GM21576 (cell line): Measurements from ENCODE around the gene NR4A3.
"Not testable (repeated sequence)": the region's sequence is repeated elsewhere in the genome, so short reads cannot be mapped to it uniquely, and the experiment has no call there.

ENCODE experiments used
- ATAC-seq: cut with Tn5 transposase; IDR thresholded peaks from one replicate; pipeline ENCODE4 v1.9.1; 2021; ENCODE audit warnings: mild to moderate bottlenecking, moderate library complexity; ENCODE audit not compliant: unreplicated experiment

NR4A3 gene

DNA sequence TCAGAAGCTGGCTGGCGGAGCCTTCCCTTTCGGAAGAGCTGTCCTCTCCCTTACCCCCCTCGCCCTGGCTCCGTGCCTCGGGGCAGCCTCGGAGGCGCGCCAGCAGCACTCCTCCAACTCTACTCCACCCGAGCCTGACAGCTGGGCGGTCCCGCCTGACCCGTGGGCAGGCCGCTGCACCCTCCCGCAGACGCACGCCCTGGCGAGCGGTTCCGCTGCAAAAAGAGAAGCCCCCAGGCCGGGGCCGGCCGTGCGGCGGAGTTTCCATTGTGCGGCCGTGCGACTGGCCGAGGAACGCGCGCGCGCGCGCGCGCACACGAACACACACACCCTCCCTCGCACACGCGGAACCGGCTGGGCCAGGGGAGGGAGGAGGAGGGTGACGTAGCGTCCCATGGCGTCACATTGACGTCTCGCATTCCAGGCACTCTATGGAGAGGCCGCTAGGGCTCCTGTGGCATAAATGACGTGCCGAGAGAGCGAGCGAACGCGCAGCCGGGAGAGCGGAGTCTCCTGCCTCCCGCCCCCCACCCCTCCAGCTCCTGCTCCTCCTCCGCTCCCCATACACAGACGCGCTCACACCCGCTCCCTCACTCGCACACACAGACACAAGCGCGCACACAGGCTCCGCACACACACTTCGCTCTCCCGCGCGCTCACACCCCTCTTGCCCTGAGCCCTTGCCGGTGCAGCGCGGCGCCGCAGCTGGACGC lies at the start of gene NR4A3:
Gene NR4A3, plus strand, starts transcription at position 490 of the 713 bp plus-strand sequence. CDS start 6,158 bp downstream, outside the sequence.
- ATAC-seq: peak; percentile 26

DNA sequence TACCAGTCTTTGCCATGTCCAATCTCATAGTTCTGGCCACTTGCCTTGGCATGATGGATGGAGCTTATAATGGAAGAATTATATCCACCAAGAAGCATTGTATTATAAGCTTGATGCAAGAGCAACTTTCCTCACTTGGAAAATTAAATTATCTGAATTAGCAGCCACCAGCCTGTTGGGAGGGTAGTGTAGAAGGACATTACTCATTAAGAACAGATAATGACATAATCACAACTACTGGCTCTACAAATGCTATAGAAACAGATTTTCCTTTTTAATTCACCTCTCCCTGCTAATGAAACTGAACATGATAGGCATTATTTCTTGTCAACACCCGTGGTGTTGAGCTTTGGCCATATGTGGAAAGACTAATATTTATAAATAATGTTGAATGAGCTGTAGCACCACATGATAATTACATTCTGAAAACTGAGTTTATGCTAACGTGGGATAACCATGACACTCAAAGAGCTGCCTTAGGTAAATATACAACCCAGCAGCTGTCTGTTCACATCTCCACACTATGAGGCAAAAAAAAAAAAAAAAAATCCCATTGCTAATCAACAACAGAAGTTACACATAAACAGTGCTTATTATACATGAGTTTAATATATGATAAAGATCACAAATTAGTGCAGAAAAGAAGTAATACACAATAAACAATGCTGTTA lies 48.1 kb upstream of the NR4A3 start:
- no peak for ATAC-seq

DNA sequence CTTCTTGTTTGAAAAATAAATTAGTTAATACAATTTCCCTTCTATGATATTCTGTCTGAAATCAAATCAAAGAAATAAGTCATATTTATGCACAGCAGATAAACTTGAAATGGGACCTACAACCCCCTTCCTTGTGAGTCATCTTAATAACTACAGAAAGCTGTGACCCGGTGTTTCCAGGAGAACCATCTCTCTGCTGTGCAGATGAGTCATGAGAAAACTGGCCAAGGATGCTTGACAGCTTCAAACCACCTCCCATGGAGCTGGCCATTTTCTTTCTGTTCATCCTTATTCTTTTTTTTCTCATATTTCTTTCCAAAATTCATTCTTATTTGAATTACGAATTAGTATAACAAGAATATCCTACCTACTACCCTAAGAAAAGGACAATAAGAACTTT lies 43.4 kb upstream of the NR4A3 start:
- ATAC-seq: no peak

DNA sequence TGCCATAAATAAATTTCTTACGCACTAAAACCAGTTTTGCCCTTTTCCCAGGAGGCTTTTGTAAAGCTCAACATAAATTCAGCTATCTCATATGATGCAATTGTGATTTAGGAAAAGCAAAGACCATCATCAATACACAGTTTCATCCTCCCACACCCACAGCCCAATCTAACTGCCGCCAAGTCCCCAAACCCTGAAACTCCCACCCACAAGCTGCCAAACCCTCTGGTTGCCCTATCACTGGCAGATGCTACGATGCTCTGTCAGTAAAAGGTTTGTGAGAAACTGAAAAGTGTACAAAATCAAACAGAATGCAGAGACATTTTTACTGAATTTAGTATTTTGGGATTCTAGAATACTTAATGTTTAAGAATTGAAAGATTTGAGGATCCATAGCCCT lies 42.8 kb upstream of the NR4A3 start:
- ATAC-seq: no peak

DNA sequence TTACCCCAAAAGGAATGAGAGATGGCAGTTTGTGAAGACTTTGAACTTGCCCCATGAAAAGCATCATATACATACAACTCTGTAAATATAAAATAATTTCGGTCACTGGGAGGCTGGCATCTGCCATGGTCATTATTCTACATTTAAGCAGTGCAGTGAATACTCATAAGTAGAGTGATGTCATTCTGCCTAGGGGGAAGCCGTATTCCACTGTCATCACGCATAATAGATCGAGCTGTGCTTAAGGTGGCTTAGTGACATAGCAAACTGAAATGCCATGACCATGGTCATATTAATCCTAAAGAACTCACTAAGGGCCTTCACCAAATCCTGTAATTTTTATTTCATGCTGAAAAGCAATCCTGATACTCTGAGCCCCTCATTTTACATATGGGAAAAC lies 42.4 kb upstream of the NR4A3 start:
- ATAC-seq: no peak

DNA sequence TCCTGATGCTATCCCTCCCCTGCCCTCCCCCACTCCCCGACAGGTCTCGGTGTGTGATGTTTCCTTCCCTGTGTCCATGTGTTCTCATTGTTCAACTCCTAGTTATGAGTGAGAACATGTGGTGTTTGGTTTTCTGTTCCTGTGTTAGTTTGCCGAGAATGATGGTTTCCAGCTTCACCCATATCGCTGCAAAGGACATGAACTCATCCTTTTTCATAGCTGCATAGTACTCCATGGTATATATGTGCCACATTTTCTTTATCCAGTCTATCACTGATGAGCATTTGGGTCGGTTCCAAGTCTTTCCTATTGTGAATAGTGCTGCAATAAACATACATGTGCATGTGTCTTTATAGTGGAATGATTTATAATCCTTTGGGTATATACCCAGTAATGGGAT lies 39.3 kb upstream of the NR4A3 start:
- not testable (repeated sequence) for ATAC-seq

DNA sequence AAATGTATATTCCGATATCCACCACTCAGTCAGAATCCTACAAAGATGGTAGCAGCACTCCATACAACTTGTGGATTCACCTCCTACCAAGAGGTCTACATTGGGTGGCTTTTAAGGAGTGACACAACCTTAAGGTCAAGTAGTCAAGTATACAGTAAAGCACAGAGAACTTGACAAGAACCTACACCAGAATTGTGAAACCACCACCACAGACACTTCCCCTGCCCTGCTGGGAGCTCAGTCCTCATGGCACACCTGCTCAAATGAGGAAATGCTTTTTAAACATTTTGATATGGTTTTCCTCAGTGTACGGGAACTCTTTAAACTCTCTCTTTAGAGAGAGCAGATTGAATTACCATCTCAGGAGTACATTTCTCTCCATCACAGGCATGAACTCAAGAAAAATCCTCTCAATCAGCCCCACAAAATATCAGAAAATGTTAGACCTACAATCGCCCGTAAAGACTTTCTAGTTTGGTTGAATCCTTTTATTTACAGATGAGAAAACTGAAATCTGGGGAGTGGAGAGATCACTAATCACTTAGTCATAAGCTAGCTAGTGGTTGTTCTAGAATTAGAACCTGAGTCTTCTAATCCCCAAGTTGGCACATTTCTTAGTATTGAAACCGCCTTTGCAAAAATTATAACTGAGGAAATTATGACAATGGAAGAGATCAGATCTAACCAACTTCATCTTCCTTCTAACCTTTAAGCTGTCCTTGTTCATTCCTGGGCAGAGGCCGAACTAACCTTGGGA lies 38.5 kb upstream of the NR4A3 start:
- no peak for ATAC-seq

DNA sequence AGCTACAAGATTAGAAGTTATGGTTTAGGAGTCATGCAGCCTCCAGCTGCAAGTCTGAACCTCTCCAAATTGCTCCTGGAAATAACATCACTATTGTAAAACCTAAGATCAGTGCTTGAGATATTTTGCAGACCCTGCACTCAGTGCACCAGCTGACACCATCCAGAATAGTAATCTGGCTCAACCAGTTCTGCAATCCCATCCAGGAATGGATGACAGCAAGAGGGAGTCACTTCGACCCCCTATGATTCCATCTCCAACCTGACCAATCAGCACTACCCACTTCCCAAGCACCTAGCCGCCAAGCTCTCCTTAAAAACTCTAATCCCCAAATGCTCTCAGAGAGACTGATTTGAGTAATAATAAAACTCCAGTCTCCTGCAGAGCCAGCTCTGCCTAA lies 37.9 kb upstream of the NR4A3 start:
- no peak for ATAC-seq

DNA sequence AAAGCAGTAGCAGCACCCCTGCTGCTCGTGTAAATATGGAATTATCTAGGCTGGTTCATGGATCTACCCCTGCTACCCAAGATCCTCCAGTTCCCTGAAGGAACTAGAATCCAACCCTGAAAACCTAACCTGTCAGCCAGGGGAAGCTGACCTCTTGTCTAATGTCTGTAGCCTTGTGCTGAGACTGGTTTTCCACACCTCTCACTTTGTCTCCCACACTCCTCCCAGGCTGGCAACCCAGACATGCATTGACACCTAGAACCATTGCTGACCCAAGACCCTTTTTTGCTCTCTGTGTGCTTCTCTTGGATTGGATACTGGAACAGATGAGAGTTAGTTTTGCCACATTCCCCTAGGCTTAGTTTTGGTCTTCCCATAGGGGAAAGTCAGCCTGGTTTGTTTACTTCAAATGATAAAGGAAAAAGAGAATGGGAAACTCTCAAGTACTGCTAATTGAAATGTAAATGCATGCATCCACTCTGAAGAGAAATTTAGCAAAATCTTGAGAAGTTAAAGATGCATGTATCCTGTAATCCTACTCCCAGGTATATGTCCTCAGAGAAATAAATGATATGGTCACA lies 36.6 kb upstream of the NR4A3 start:
- ATAC-seq: no peak

DNA sequence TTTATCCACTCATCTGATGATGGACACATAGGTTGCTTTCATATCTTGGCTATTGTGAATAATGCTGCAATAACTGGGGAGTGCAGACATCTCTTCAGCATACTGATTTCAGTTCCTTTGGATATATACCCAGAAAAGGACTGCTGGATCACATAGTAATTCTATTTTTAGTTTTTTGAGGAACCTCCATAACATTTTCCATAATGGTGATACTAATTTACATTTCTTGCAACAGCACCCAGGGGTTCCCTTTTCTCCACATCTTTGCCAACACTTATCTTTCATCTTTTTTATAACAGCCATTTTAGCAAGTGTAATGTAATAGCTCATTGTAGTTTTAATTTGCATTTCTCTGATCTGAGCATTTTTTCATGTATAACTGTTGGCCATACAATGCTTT lies 34.1 kb upstream of the NR4A3 start:
- no peak for ATAC-seq

DNA sequence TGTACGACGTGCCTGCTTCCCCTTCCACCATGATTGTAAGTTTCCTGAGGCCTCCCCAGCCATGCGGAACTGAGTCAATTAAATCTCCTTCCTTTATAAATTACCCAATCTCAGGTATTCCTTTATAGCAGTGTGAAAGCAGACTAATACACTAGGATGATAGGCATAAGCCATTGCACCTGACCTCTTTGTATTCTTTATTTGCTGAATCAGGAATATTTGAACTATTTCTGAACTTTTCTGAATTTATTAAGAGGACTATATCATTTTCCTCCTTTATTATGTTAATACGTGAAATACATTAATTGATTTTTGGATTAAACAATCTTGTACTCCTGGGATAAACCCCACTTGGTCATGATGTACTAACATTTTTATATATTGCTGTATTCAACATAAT lies 28.2 kb upstream of the NR4A3 start:
- no peak for ATAC-seq

DNA sequence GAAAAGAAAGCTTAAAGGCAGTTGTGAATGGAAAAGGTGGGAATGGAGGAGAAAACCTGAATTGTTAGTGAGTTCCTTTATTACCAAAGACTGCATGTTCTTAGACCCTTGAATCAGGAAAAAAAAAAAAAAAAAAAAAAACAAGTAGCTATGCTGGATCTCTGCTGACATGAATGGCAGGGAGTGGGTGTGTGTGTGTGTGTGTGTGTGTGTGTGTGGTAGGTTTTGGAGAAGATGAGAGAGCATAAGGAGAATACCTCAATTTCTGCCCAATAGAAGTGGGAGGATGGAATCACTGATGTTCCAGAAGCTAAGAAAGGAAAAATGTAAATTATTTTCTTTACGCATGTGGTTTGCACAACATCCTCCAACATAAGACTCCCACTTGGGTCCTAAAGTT lies 25.5 kb upstream of the NR4A3 start:
- ATAC-seq: no peak

DNA sequence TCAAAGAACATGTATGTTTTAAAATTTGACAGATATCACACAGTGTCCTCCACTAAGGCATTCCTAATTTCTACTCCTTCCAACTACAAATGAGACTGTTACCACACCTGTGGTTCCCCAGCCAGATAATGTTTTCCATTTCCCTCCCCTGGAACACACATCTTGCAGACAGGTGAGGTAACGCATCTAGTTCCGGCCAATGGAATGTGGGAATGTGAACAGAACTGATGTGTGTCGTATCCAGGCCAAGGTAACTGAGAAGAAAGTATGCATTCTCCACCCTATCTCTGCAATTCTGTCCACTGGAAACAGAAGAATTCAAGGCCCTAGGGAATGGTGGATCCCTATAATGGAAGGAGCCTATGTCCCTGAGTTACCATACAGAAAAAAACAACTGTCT lies 19.9 kb upstream of the NR4A3 start:
- ATAC-seq: no peak

DNA sequence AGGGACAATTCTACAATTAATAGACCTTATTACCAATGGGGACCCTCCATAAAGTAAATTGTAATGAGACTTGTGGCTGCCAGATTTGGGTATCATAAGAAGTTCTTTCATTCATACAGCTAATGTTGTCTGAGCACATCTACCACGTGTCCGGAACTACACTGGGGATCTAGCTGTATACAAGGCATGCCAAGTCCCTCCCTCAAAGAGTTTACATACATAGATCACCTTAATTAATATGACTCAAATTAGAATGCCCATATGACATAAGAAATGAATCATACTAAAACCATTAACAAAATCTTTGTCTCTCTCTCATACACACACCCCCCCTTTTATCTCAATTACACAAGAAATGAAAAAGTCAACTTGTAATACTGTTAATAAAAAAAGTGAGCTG lies 18.0 kb upstream of the NR4A3 start:
- no peak for ATAC-seq

DNA sequence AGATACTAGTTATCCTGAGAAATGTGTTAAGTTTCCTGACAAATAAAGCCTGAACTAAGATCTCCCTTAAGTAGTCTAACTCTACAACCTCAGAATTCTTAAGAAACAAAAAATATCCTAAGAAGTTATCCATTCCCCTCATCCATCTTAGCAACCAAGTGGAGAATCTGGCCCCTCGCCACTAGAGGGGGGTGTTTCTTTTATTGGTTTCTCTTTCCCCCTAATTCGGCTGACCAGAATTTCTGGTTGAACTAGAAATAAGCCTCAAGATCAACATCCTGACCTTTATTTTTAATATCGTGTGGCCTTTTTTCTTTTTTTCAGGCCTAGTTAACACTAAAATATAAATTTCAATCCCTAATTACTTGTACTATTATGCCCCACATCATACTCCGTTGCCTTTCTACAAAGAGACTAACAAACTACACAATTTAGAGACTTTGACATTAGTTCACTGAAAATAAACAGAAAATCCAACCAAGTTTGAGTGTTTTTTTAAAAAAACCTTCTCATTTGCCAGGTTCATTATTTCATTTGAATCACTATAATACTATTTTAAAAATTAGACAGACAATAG lies 14.3 kb upstream of the NR4A3 start:
- ATAC-seq: peak; percentile 51

DNA sequence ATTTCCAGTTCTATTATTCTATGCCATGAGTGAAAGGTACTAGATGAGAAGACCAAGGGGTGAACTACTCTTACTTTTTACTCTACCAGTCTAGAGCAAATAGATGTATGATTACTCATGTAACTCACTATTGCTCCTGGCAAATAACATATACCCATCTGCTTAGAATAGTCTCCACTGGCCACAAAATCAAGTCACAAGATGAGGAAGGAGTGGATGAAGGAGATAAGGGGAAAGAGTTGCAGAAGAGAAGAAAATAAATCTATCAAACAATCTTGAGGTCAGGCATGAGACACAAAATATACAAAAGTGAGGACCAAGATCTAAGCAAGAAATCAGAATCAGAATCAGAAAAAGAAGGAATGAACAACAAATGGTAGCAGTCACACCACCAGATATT lies 13.7 kb upstream of the NR4A3 start:
- no peak for ATAC-seq

DNA sequence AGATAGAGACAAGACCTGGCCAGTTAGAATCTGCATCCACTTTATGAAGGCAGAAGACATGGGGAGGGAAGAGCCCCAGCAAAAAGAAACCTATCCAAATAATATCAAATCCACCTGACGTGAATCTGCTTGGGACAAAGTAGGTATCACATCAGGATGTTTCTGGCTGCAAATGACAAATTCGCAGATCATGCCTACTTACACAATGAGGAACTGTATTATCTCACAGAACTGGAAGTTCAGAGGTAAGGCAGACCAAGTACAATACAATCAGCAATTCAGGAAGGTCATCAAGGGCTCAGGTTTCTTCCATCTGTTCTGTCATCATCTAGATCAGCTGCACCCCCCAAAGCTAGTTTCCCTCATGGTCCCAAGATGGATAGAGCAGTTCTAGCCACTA lies 13.2 kb upstream of the NR4A3 start:
- no peak for ATAC-seq

DNA sequence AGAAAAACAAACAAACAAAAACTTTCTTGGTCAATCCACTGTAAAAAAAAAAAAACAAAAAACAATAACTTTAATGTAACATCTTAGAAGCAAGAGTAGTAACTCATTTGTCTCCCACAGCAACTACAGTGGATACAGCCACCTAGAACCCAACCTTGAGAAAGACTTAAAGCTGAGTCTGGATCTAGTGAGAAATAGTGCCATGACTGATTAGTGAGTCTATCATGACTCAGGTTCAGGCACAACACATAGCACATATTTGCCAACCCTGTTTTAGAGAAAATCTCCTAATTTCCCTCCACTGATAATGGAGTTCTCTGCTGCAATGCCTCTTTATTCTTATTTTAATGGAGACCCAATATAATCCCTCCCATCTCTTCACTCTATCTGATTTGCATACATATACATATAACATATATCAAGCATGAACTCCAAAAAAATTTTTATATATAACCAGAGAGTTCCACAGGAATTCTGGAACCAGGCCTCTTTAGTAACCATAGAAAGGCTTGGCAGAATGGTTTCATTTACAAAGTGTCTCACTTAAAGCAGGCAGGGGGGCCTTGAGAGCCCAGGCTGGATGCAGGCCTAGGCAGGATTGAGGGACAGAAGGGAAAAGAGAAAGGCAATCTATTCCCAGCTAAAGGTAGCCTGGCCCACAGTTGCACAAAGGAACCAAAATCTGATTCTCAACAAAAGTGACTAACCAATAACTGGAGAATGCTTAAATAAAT lies 11.9 kb upstream of the NR4A3 start:
- ATAC-seq: no peak

DNA sequence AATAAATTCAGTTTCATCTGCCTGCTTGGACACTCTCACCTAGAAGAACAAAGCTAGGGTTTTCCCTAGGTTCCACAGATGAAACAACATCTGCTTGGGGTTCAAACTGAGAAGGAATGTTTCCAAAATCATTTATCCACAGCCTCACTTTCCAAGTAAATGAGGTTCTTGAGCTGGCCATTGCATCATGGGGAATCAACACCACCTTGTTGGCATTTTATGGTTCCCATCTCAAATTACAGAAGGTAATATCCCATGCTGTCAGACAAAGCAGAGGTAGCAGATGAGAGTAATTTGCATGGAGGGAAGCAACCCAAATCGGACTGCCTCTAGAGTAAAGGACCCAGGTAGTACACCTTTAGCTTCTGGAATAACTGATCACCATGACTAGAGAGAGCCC lies 10.5 kb upstream of the NR4A3 start:
- no peak for ATAC-seq

DNA sequence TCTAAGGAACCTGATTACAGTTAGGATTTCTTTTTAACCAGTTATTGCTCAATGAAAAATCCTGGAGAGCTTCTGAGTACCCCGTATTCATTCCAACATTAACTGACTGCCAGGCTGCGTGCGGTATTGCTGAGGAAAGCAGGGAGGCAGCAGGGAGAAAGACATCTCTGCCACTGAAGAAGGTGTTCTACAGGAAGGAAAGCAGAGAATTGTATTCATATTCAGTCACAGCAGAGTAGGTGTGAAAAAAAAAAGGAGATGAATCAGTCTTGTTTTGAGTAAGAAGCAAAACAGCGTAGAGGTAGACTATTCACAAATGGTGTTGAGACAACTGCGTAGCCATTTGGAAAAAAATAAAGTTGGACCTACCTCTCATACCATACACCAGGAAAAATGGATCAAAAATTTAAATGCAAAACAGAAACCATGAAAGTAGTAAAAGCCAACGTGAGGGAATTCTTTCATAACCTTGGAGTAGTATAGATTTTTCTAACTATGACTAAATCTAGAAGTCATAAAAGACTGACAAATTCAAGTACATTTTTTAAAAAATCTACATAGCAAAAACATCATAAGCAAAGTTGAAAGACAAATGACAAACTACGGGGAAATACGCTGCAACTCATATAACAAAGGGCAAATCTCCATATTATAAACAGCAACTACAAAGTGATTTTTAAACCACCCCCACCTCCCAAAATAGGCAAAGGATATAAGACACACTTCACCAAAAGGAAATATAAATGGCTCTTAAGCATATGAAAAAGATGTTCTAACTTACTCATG lies 9.9 kb upstream of the NR4A3 start:
- peak; percentile 63 for ATAC-seq
